ENCODE results near the gene ZNF451. TPM values are rescaled to one million over a fixed set of nuclear protein-coding genes. Genes with fewer than 3 reads are reported as not detected.
"Not testable (repeated sequence)": the region's sequence is repeated elsewhere in the genome, so short reads cannot be mapped to it uniquely, and the experiment has no call there.

ZNF451 gene, protein sequence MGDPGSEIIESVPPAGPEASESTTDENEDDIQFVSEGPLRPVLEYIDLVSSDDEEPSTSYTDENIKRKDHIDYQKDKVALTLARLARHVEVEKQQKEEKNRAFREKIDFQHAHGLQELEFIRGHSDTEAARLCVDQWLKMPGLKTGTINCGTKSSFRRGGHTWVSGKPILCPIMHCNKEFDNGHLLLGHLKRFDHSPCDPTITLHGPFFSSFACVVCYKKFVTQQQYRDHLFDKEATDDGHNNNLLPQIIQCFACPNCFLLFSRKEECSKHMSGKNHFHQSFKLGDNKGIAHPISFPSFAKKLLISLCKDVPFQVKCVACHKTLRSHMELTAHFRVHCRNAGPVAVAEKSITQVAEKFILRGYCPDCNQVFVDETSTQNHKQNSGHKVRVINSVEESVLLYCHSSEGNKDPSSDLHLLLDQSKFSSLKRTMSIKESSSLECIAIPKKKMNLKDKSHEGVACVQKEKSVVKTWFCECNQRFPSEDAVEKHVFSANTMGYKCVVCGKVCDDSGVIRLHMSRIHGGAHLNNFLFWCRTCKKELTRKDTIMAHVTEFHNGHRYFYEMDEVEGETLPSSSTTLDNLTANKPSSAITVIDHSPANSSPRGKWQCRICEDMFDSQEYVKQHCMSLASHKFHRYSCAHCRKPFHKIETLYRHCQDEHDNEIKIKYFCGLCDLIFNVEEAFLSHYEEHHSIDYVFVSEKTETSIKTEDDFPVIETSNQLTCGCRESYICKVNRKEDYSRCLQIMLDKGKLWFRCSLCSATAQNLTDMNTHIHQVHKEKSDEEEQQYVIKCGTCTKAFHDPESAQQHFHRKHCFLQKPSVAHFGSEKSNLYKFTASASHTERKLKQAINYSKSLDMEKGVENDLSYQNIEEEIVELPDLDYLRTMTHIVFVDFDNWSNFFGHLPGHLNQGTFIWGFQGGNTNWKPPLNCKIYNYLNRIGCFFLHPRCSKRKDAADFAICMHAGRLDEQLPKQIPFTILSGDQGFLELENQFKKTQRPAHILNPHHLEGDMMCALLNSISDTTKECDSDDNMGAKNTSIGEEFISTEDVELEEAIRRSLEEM
- 10 to 100 TPM; 38.2 to 41.4 TPM for total RNA-seq

DNA sequence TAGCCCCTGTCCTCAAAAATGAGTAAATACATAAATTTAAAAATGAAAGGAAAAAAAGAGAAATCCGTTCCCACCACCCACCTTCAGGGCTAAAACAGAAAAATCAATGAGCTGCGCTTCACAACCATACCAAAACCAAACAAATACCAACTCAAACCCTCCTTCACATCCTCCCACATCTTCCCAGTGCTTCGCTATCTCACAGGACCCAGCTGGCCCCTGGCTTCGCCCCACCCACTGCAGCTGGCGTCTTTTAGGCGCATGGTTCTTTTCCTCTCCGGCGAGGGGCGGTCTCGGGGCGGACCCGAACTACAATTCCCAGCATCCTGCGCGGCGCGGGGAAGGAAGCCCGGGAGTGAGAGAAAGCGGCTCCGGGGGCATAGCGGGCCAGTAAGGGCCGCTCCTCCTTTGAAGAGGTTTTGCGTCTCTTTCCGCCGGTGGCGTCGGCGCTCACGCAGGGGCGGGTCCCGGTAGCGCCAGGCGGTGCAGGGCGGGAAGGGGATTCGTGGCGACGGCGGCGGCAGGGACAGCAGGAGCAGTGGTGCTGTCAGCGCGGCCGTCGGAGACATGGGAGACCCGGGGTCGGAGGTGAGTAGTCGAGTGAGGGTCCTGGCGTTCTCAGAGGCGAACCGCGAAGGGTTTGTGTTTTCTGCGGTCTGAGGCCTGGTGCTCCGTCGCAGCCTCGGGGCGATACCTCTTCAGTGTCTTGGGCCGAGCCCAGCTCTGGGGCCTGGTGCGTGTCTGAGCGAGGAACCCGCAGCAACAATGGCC is at the start of gene ZNF451:
ZNF451 (plus strand) TSS at position 502 of the 771 bp plus-strand sequence; CDS start at position 568, 66 bp downstream.
- peaks cover 18% of the 10 kb centered on the region for H3K36me3 Mint-ChIP-seq
- POLR2A ChIA-PET, result interaction anchor here (0.9 to 1.2 kb wide), 4 partner anchors 44 to 227 kb away, joined by 3 to 11 read pairs (median 4); partner anchors contain the start of genes BAG2, KIAA1586 and PRIM2
- H3K27me3 Mint-ChIP-seq, result no peaks in the 10 kb centered on the region
- H3K4me1 Mint-ChIP-seq (ENCODE audit: low read depth), result peaks cover 30% of the 10 kb centered on the region
- intact Hi-C loops (cut with micrococcal nuclease), result loop anchor here (1.0 to 5.0 kb wide), 6 partner anchors 44 to 227 kb away; partner anchors contain the start of genes BAG2, KIAA1586, PRIM2 and RAB23
- H3K9me3 Mint-ChIP-seq, result no peaks in the 10 kb centered on the region
- peak within 1 kb of the TSS; percentile 85 for H3K4me3 Mint-ChIP-seq
- peak within 1 kb of the TSS; percentile 92 for H3K27ac Mint-ChIP-seq
- DNase-seq, result peak; percentile 99
- CTCF ChIA-PET, result interaction anchor here (0.6 to 1.2 kb wide), 2 partner anchors 83 to 162 kb away, joined by 3 read pairs; no protein-coding TSS in a partner anchor

DNA sequence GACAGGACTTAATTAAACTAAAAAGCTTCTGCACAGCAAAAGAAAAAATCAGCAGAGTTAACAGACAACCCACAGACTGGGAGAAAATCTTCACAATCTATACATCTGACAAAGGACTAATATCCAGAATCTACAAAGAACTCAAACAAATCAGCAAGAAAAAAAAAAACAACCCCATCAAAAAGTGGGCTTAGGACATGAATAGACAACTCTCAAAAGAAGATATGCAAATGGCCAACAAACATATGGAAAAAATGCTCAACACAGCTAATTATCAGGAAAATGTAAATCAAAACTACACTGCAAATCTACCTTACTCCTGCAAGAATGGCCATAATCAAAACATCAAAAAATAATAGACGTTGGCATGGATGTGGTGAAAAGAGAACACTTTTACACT is 45.9 kb upstream of the ZNF451 start:
- POLR2A ChIA-PET; H3K36me3 Mint-ChIP-seq; H3K4me3 Mint-ChIP-seq; DNase-seq; H3K27ac Mint-ChIP-seq; H3K9me3 Mint-ChIP-seq; intact Hi-C loops (cut with micrococcal nuclease): not testable (repeated sequence)
- Mint-ChIP-seq H3K4me1 (ENCODE audit: low read depth) (peaks cover 14% of the 10 kb centered on the region), H3K27me3 (peaks cover 27% of the 10 kb centered on the region)
- CTCF ChIA-PET, result interaction anchor here (1.1 kb wide), 1 partner anchor 273 kb away, joined by 3 read pairs; the partner anchor contains the start of gene PRIM2

DNA sequence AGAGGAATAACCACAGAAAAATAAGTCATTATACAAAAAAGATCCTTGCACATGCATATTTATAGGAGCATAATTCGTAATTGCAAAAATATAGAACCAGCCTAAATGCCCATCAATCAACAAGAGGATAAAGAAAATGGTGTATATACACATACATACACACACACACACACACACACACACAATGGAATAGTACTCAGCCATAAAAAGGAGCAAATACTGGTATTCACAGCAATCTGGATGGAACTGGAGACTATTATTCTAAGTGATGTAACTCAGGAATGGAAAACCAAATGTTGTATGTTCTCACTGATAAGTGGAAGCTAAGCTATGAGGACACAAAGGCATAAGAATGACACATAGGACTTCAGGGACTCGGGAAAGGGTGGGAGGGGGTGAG is 45.4 kb upstream of the ZNF451 start:
- POLR2A ChIA-PET, result no interaction called here
- intact Hi-C loops (cut with micrococcal nuclease), result no loop called here

DNA sequence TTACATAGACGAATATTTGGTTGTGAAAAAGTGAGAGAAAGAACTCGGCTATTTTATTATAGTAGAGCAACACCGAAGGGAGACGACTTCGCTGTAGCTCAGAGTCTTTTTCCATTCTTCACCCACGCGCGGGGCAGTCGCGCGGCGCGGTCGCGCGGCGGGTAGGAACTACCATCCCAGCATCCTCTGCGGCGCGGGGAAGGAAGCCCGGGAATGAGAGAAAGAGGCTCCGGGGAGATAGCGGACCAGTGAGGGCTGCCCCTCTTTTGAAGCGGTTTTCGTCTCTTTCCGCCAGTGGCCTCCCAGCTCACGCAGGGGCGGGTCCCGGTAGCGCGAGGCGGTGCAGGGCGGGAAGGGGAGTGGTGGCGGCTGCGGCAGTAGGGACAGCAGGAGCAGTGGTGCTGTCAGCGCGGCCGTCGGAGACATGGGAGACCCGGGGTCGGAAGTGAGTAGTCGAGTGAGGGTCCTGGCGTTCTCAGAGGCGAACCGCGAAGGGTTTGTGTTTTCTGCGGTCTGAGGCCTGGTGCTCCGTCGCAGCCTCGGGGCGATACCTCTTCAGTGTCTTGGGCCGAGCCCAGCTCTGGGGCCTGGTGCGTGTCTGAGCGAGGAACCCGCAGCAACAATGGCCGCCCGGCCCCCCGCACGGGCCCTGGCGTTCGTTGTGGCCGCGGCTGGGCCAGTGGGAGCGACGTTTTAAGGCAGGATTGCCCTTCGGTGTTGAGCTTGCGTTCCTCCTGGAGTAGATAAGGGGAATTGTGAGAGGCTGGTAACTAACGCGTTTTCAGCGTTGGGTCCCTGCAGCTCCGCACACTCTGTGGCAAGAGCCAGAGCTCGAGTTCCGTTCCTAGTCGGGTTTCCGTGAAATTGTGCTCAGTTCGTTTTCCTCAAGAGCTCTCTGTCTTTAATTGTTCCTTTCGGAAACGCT is 43.4 kb upstream of the ZNF451 start, which contains the start of gene KIAA1586:
KIAA1586 (plus strand) TSS at position 362 of the 925 bp plus-strand sequence; CDS start at position 425, 63 bp downstream.
- peak within 1 kb of the TSS; percentile 86 for H3K27ac Mint-ChIP-seq
- H3K9me3 Mint-ChIP-seq, result not testable (repeated sequence)
- ChIA-PET POLR2A (interaction anchor here (0.6 to 1.1 kb wide), 2 partner anchors 12 to 43 kb away, joined by 4 read pairs; partner anchors contain the start of gene ZNF451), CTCF (interaction anchor here (0.8 to 1.2 kb wide), 4 partner anchors 26 to 271 kb away, joined by 3 to 5 read pairs (median 4); partner anchors contain the start of genes BEND6 and PRIM2)
- H3K27me3 Mint-ChIP-seq, result peaks cover 17% of the 10 kb centered on the region
- peaks cover 23% of the 10 kb centered on the region for H3K36me3 Mint-ChIP-seq
- intact Hi-C loops (cut with micrococcal nuclease), result loop anchor here (1.0 to 5.0 kb wide), 5 partner anchors 43 to 271 kb away; partner anchors contain the start of genes BAG2, BEND6, PRIM2 and RAB23
- peak; percentile 91 for DNase-seq
- peak within 1 kb of the TSS; percentile 87 for H3K4me3 Mint-ChIP-seq
- peaks cover 19% of the 10 kb centered on the region for H3K4me1 Mint-ChIP-seq (ENCODE audit: low read depth)

More for the DNA sequence above, 45.4 kb upstream of the ZNF451 start:
- no peak overlapping the region for H3K27ac Mint-ChIP-seq
- CTCF ChIA-PET, result interaction anchor here (1.1 kb wide), 1 partner anchor 272 kb away, joined by 3 read pairs; the partner anchor contains the start of gene PRIM2
- peaks cover 25% of the 10 kb centered on the region for H3K27me3 Mint-ChIP-seq
- H3K4me1 Mint-ChIP-seq (ENCODE audit: low read depth), result peaks cover 18% of the 10 kb centered on the region
- no peaks in the 10 kb centered on the region for H3K9me3 Mint-ChIP-seq
- H3K4me3 Mint-ChIP-seq, result no peak overlapping the region
- H3K36me3 Mint-ChIP-seq, result peaks cover 12% of the 10 kb centered on the region
- no peak for DNase-seq

DNA sequence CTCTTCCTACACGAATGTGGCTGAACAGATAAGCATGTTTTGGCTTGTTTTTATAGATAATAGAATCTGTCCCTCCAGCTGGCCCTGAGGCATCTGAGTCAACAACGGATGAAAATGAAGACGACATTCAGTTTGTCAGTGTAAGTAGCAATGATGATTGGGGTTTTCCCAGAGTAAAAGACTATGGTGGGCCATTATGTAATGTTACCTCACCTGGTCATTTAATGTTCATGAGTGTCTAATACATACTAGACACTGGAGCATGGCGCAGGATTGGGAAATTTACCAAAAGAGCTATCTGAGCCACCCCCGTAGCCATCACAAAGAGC is 42.8 kb upstream of the ZNF451 start:
- DNase-seq, H3K4me3 Mint-ChIP-seq, H3K9me3 Mint-ChIP-seq, CTCF ChIA-PET, H3K27ac Mint-ChIP-seq, POLR2A ChIA-PET: not testable (repeated sequence)
- intact Hi-C loops (cut with micrococcal nuclease), result loop anchor here (5.0 kb wide), 1 partner anchor 175 kb away; the partner anchor contains the start of gene RAB23
- Mint-ChIP-seq H3K27me3 (peaks cover 13% of the 10 kb centered on the region), H3K36me3 (peaks cover 26% of the 10 kb centered on the region), H3K4me1 (ENCODE audit: low read depth) (peaks cover 19% of the 10 kb centered on the region)

DNA sequence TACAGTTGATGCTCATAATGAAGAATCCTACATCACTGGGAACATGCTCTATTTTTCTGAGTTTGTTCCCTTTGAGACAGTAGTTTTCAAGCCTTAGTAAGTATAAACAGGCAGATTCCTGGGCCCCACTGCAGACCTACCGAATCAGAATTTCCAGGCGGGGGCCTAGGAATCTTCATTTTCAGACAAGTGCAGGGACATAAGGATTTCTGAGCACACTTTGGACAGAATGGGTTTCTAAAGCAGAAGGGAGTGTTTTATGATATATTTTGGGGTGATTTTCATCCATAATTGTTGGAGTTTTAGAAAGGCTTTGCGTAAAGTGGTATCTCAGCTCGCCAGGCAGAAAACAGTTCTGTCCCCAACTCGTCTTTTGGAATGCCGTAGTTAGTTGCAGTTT is 42.1 kb upstream of the ZNF451 start:
- H3K27me3 Mint-ChIP-seq, result peaks cover 13% of the 10 kb centered on the region
- H3K36me3 Mint-ChIP-seq, result peaks cover 29% of the 10 kb centered on the region
- H3K4me3 Mint-ChIP-seq, result peak overlapping the region; percentile 64
- CTCF ChIA-PET, POLR2A ChIA-PET, DNase-seq, H3K9me3 Mint-ChIP-seq: not testable (repeated sequence)
- H3K27ac Mint-ChIP-seq, result peak overlapping the region; percentile 23
- intact Hi-C loops (cut with micrococcal nuclease), result loop anchor here (5.0 kb wide), 1 partner anchor 174 kb away; the partner anchor contains the start of gene RAB23
- peaks cover 19% of the 10 kb centered on the region for H3K4me1 Mint-ChIP-seq (ENCODE audit: low read depth)

DNA sequence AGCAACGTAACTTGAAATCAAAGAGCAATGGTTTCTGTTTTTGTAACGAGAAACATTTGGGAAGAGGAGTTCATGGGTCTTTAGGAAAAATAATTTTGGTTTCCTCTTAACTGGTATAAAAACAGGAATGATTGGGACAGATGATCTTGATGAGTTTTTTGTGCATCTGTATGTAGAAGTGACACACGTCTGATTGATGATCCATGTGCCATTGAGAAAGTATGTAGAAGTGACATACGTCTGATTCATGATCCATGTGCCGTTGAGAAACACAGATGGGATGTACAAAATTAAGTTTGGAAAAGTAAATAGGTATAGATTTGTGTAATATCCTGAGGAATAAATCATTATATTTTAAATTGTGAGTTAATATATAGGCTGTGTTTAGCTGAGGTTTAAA is 41.4 kb upstream of the ZNF451 start:
- H3K27me3 Mint-ChIP-seq, result peaks cover 10% of the 10 kb centered on the region
- intact Hi-C loops (cut with micrococcal nuclease), result loop anchor here (5.0 kb wide), 1 partner anchor 174 kb away; the partner anchor contains the start of gene RAB23
- CTCF ChIA-PET, result no interaction called here

DNA sequence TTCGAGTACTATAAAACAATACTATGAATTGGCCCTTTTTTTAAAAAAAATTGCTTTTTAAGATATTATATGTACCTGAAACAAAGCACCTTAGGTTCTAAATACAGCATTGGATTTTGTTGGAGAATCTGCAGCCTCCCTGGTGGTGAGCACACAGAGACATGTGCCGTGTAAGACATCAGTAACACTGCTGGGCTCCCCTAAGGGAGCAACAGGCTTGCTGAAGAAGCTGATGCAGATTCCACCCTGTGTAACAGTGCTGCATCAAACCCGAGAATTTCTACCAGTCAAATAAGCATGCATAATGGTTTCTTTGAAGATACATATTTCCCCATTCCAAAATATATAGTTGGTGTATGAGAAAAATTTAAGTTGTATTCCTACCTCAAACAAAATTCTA is 26.1 kb upstream of the ZNF451 start:
- peaks cover 17% of the 10 kb centered on the region for H3K36me3 Mint-ChIP-seq
- H3K27ac Mint-ChIP-seq, result no peak overlapping the region

More for the DNA sequence above, 41.4 kb upstream of the ZNF451 start:
- H3K36me3 Mint-ChIP-seq, result peaks cover 36% of the 10 kb centered on the region
- DNase-seq, result no peak
- H3K9me3 Mint-ChIP-seq, result no peaks in the 10 kb centered on the region
- no peak overlapping the region for H3K27ac Mint-ChIP-seq
- POLR2A ChIA-PET, result no interaction called here
- peaks cover 19% of the 10 kb centered on the region for H3K4me1 Mint-ChIP-seq (ENCODE audit: low read depth)
- peak overlapping the region; percentile 64 for H3K4me3 Mint-ChIP-seq

DNA sequence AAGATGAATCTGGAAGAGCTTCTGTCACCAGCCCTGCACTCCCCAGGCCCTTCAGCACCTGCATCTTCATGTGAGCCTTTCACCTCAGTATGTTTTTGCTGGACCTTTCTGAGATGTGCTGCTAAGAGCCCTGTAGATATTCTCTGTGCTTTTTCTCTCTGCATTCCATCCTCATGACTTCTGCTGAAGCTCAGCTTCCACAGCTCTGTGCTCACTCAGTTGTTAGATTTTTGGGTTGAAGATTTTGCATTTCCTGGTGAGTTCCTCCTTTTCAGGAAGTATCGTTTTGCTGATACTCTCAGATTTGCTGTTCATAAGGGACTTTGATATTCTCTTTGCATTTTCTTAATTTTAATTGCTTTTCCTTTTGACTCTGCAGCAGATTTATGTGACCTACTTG is 25.2 kb upstream of the ZNF451 start:
- DNase-seq, result no peak
- no peak overlapping the region for H3K27ac Mint-ChIP-seq
- H3K36me3 Mint-ChIP-seq, result peaks cover 13% of the 10 kb centered on the region
- H3K9me3 Mint-ChIP-seq, result no peaks in the 10 kb centered on the region
- no peaks in the 10 kb centered on the region for H3K4me1 Mint-ChIP-seq (ENCODE audit: low read depth)
- intact Hi-C loops (cut with micrococcal nuclease), result no loop called here
- CTCF ChIA-PET, result no interaction called here
- H3K27me3 Mint-ChIP-seq, result no peaks in the 10 kb centered on the region
- H3K4me3 Mint-ChIP-seq, result no peak overlapping the region
- POLR2A ChIA-PET, result no interaction called here

More for the DNA sequence above, 26.1 kb upstream of the ZNF451 start:
- intact Hi-C loops (cut with micrococcal nuclease), result no loop called here
- no peaks in the 10 kb centered on the region for H3K4me1 Mint-ChIP-seq (ENCODE audit: low read depth)
- H3K9me3 Mint-ChIP-seq, result no peaks in the 10 kb centered on the region
- CTCF ChIA-PET, result no interaction called here
- POLR2A ChIA-PET, result no interaction called here
- no peaks in the 10 kb centered on the region for H3K27me3 Mint-ChIP-seq
- no peak for DNase-seq
- no peak overlapping the region for H3K4me3 Mint-ChIP-seq

DNA sequence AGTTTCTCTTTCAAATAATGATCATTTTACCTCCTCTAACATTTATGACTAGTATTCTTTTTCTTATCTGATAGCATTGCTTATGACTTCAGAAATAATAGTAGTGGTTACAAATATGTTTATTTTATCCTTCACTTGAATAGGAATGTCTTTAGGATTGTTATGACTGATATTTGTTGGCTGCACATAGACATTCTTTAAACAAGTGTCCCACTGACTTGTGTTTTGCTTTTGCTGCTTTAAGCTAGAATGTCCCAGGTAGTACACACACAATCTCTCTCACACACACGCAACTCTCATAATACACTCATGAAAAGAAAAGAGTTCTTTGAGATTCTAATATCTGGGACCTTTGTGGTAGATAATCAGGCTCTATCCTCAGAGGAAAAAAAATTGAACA is 21.9 kb upstream of the ZNF451 start:
- H3K27ac Mint-ChIP-seq, result no peak overlapping the region

More for the DNA sequence above, 21.9 kb upstream of the ZNF451 start:
- H3K9me3 Mint-ChIP-seq, result no peaks in the 10 kb centered on the region
- H3K4me1 Mint-ChIP-seq (ENCODE audit: low read depth), result no peaks in the 10 kb centered on the region
- peaks cover 4% of the 10 kb centered on the region for H3K36me3 Mint-ChIP-seq
- ChIA-PET POLR2A (no interaction called here), CTCF (no interaction called here)
- no peaks in the 10 kb centered on the region for H3K27me3 Mint-ChIP-seq
- no peak overlapping the region for H3K4me3 Mint-ChIP-seq
- intact Hi-C loops (cut with micrococcal nuclease), result no loop called here
- DNase-seq, result no peak
